HG03571 (cell line): ENCODE data around the gene GREB1.

ENCODE experiments used
- ATAC-seq: cut with Tn5 transposase; IDR thresholded peaks from one replicate; pipeline ENCODE4 v1.9.1; 2021; ENCODE audit not compliant: unreplicated experiment

Gene GREB1

GRCh38 chr2:11630855-11631254 lies 97.0 kb downstream of the GREB1 start:
- no peak for ATAC-seq

DNA sequence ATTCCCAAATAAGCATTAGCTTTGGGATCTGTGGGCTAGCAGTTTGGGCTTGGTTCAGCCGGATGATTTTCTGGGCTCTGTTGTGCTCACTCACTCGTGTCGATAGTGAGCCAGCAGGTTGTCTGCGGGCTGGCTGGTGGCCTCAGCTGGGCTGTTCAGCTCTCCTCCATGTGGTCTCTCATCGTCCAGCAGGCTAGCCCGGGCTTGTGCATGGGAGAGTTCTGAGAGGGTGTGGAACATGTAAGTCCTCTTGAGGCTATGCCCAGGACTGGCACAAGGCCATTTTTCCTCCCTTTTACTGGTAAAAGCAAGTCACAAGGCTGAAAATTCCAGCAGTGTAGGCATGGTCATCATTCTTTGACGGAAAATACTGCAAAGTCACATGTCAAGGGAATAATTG lies 97.6 kb downstream of the GREB1 start:
- ATAC-seq, result no peak

- no peak for ATAC-seq
Measured at GRCh38 chr2:11633923-11634478, 100.2 kb downstream of the GREB1 start.

- no peak for ATAC-seq
Measured at GRCh38 chr2:11634584-11634983, 100.7 kb downstream of the GREB1 start.

DNA sequence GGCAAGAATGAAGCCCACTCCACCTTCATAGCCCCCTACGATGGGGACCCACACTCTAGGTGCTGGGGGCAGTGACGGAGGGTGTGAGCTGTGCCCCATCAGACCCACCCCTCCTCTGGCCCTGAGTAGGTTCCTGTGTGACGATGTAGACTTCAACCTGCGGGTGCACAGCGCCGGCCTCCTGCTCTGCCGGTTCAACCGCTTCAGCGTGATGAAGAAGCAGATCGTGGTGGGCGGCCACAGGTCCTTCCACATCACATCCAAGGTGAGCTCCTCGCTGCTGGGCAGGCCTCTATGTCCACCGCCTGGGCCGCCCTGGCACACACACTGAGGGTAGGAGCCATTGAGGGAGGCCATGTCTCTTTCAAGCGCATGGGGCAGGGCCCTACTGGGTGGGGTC lies 101.3 kb downstream of the GREB1 start:
- no peak for ATAC-seq

GRCh38 chr2:11636593-11637295 lies 102.9 kb downstream of the GREB1 start:
- no peak for ATAC-seq

GRCh38 chr2:11637546-11637945 lies 103.7 kb downstream of the GREB1 start:
- no peak for ATAC-seq

GRCh38 chr2:11639503-11639902 lies 105.7 kb downstream of the GREB1 start:
- ATAC-seq, result no peak

- ATAC-seq, result no peak
Measured at GRCh38 chr2:11640132-11640531, 106.3 kb downstream of the GREB1 start.

GRCh38 chr2:11642972-11643371 lies 109.1 kb downstream of the GREB1 start:
- ATAC-seq, result no peak

DNA sequence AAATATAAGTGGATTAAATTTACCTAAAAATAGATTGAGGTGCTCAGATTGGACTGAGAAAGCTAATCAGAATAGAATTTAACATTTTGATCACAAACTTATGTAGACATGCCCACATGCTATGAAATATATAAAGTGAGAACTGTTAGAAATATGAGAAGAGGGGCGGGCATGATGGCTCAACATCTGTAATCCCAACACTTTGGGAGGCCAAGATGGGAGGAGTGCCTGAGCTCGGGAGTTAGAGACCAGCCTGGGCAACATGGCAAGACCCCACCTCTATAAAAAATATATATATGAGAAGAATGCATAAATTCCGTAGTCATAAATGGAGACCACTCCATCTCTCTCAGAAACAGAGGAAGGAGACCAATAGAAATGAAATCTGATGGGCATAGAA lies 110.4 kb downstream of the GREB1 start:
- ATAC-seq, result no peak

DNA sequence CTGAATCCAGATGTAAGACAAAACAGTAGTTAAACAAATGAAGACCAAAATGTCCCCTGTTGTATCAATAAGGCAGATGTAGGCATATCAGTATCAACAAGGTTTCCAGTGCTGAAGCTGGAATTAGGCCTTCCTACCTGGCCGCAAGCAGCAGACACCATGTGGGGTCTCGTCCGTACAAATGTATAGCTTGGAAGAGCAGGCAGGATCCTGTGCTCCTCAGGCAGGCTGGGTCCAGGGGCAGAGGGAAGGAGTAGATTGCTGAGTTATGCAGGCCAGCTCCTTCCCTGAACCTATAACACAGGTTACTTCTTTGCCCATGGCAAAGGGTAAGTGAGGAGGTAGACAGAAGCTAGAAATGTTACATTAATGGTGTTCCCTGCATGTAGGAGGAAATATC lies 112.7 kb downstream of the GREB1 start:
- ATAC-seq, result no peak

- ATAC-seq, result no peak
Measured at GRCh38 chr2:11647834-11648600, 114.2 kb downstream of the GREB1 start.

DNA sequence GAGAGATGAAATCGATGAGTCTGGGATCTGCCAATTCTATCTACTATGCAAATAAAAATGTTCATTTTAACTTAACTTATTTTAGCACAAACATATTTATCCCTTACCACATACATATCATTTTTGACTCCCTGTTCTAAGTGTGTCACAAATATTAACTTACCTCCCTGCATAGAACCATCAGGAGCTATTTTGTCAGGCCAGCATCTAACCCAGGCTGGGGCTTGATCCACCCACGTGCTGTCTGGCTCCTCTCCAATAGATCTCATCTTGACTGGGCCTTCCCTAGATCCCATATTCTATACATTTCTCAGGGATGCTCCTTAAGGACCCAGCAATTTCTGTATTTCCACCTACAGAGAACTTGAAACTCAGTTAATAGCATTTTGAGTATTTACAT lies 115.2 kb downstream of the GREB1 start:
- ATAC-seq, result no peak

- ATAC-seq, result no peak
Measured at GRCh38 chr2:11651856-11652548, 118.2 kb downstream of the GREB1 start.

DNA sequence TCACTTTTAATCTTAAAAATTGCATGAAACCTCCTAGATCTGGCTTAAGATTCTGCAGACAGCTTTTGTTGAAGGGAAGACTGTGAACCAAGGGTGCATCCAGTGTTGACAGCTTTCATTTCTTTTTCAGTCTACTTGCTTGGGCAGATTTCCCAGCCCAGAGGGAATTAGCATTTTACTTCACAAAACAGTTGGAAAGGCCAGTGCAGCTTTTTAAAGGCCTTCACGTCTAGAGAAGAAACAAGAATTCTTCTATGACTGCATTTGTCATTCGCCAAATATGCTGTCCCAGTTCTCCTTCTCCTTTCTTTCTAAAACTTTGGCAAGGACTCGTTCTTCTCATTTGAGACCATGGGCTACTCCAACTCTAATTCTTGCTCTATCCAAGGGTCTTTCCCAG lies 118.7 kb downstream of the GREB1 start:
- no peak for ATAC-seq

DNA sequence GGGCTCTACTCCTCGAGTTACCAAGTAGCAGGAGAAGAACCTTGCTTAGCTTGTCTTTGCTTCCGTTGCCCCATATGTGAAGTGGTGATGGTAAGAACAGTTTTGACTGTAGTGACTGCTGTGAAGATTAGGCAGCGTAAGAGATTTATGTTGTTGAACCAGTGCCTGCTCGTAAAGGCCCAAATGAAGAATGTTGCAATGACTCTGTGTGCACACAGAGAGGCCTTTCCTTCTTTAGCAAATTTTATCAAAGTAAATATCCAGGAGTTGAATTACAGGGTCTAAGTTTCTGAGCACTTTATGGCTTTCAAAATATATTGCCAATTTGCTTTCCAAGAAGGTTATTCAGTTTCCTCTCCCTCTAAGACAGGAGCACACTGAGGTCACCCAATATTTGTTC lies 121.7 kb downstream of the GREB1 start:
- no peak for ATAC-seq

GRCh38 chr2:11656252-11656651 lies 122.4 kb downstream of the GREB1 start:
- ATAC-seq, result no peak

GRCh38 chr2:11656671-11657101 lies 122.8 kb downstream of the GREB1 start:
- no peak for ATAC-seq

DNA sequence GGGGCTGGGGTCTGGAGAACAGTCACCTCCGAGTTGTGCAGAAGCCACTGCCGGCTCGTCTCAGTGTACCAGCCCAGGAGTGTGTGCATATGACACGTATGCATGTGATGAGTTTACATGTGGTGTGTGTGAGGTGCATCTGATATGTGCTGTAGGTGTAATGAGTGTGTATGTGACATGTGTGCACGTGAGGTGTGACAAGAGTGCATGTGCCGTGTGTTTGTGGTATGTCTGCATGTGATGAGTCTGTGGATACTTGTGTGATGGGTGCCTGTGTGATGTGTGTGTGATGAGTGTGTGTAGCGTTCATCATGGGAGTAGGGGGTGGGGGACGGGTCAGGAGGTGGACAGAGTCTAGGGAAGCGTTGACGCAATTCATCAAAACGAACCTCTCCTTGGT lies 123.3 kb downstream of the GREB1 start:
- ATAC-seq, result no peak

- no peak for ATAC-seq
Measured at GRCh38 chr2:11657646-11658045, 123.8 kb downstream of the GREB1 start.
